PC-3 (cell line): ENCODE data around the gene PCP4. TPM values are rescaled to one million over a fixed set of nuclear protein-coding genes. Genes with fewer than 3 reads are reported as not detected.

Experiments used
- ATAC-seq: fragments of 200-7000 bp; cut with Tn5 transposase; 2 replicates; pipeline ENCODE4 v1.9.1; 2020; ENCODE audit warnings: mild to moderate bottlenecking, moderate library complexity
- BruUV-seq: library from RNA; stranded (reverse); fragments of 400-500 nt; replicated peaks from 2 replicates; lab custom pipeline; 2021; lab: Mats Ljungman, UMichigan
- CTCF ChIA-PET: fragments of 300-600 bp; sonication (Branson Sonifier 250); formaldehyde crosslinking; loops from one replicate; lab custom pipeline; 2022; ENCODE audit warnings: antibody characterized with exemption; lab: Charles Lee
- POLR2A ChIA-PET: fragments of 300-600 bp; sonication (Branson Sonifier 250); formaldehyde crosslinking; loops from one replicate; lab custom pipeline; 2022; ENCODE audit warnings: antibody characterized with exemption; ENCODE audit not compliant: unreplicated experiment; lab: Charles Lee
- DNase-seq: peaks from one replicate; pipeline ENCODE4 v3.0.0-alpha.2; 2015
- H2AFZ ChIP-seq: fragments of 300-600 bp; sonication (generic); 2 replicates; pipeline ENCODE4 v1.6.0; 2016; ENCODE audit warnings: antibody characterized with exemption, low read length
- H3F3A ChIP-seq: fragments of 300-600 bp; sonication (generic); one replicate; pipeline ENCODE4 v1.6.0; 2017; ENCODE audit warnings: antibody characterized with exemption, low read length, control low read depth, mild to moderate bottlenecking; ENCODE audit not compliant: unreplicated experiment
- H3K27ac ChIP-seq: fragments of 300-600 bp; sonication (generic); 2 replicates; pipeline ENCODE4 v1.5.1; 2016; ENCODE audit warnings: mild to moderate bottlenecking, low read length
- H3K27me3 ChIP-seq: fragments of 300-600 bp; sonication (generic); 2 replicates; pipeline ENCODE4 v1.6.1; 2016; ENCODE audit warnings: low read length, mixed read lengths
- H3K36me3 ChIP-seq: fragments of 300-600 bp; sonication (generic); 2 replicates; pipeline ENCODE4 v1.6.1; 2016; ENCODE audit warnings: low read depth, mixed run types, low read length, mixed read lengths
- H3K4me1 ChIP-seq: fragments of 300-600 bp; sonication (generic); 2 replicates; pipeline ENCODE4 v1.5.1; 2016; ENCODE audit warnings: low read length; ENCODE audit not compliant: insufficient read depth
- H3K4me2 ChIP-seq: fragments of 300-600 bp; sonication (generic); 2 replicates; pipeline ENCODE4 v1.6.0; 2016; ENCODE audit warnings: low read length
- H3K4me3 ChIP-seq: fragments of 300-600 bp; sonication (generic); 2 replicates; pipeline ENCODE4 v1.5.1; 2016; ENCODE audit warnings: mild to moderate bottlenecking, low read length, mixed read lengths
- H3K79me2 ChIP-seq: fragments of 300-600 bp; sonication (generic); 2 replicates; pipeline ENCODE4 v1.6.1; 2017; ENCODE audit warnings: low read length, mixed read lengths
- H3K9ac ChIP-seq: fragments of 300-600 bp; sonication (generic); 2 replicates; pipeline ENCODE4 v1.6.0; 2016; ENCODE audit warnings: mild to moderate bottlenecking, low read length
- H3K9me2 ChIP-seq: fragments of 300-600 bp; sonication (generic); replicated peaks from 2 replicates; pipeline ENCODE4 v1.6.1; 2016; ENCODE audit warnings: mixed run types, low read length, mixed read lengths
- H3K9me3 ChIP-seq: fragments of 300-600 bp; sonication (generic); 2 replicates; pipeline ENCODE4 v1.6.1; 2016; ENCODE audit warnings: low read length, mixed read lengths
- H4K20me1 ChIP-seq: fragments of 300-600 bp; sonication (generic); 2 replicates; pipeline ENCODE4 v1.6.1; 2016; ENCODE audit warnings: low read length, mixed read lengths
- CTCF ChIP-seq: fragments of 300-600 bp; sonication (generic); conservative IDR thresholded peaks from 2 replicates; pipeline ENCODE4 v1.5.1; 2017; ENCODE audit warnings: antibody characterized with exemption, low read depth, mild to moderate bottlenecking, low read length
- EZH2 ChIP-seq: fragments of 300-600 bp; sonication (generic); IDR thresholded peaks from one replicate; pipeline ENCODE4 v1.6.1; 2017; ENCODE audit warnings: antibody characterized with exemption, mild to moderate bottlenecking, low read length; ENCODE audit not compliant: unreplicated experiment
- EZH2phosphoT487 ChIP-seq: fragments of 300-600 bp; sonication (generic); IDR thresholded peaks from 2 replicates; pipeline ENCODE4 v1.6.1; 2018; ENCODE audit warnings: mild to moderate bottlenecking, antibody characterized with exemption, low read length, borderline replicate concordance
- intact Hi-C: fragments of 100-400 bp; cut with micrococcal nuclease; formaldehyde crosslinking; loops from 2 replicates; pipeline ENCODE4 v1.9.0; 2023
- total RNA-seq: library from RNA; depleted of rRNA; stranded (reverse); fragments of >200 nt; gene quantifications from 2 replicates; pipeline ENCODE4 v1.2.3, GENCODE V29; 2014

The PCP4 gene
- total RNA-seq, 1 experiment from 2014 or later: not detected

- Histone ChIP-seq H3F3A (no peaks in the 10 kb centered on the region), H4K20me1 (no peaks in the 10 kb centered on the region), H3K36me3 (no peaks in the 10 kb centered on the region), H3K9me3 (peaks cover 23% of the 10 kb centered on the region; the same call in 1 of the 2 replicates), H3K27me3 (no peaks in the 10 kb centered on the region), H2AFZ (no peak overlapping the region), H3K4me1 (no peaks in the 10 kb centered on the region), H3K9ac (no peak overlapping the region), H3K9me2 (no peaks in the 10 kb centered on the region), H3K4me3 (no peak overlapping the region), H3K27ac (no peak overlapping the region), H3K4me2 (no peak overlapping the region), H3K79me2 (no peaks in the 10 kb centered on the region)
- ATAC-seq: no peak
- ChIA-PET CTCF (no interaction called here), POLR2A (no interaction called here)
- TF ChIP-seq EZH2 (no peak), EZH2phosphoT487 (no peak)
- no peak for DNase-seq
- intact Hi-C loops: no loop called here
- BruUV-seq: no TSS peak
These were observed 100.8 kb downstream of the PCP4 start for GRCh38 chr21:39968010-39968409.

- Histone ChIP-seq H3F3A (no peaks in the 10 kb centered on the region), H3K79me2 (no peaks in the 10 kb centered on the region), H3K9me3 (peaks cover 18% of the 10 kb centered on the region; the same call in 1 of the 2 replicates), H3K36me3 (no peaks in the 10 kb centered on the region), H3K4me2 (no peak overlapping the region), H3K27me3 (no peaks in the 10 kb centered on the region), H3K4me3 (no peak overlapping the region), H3K9me2 (no peaks in the 10 kb centered on the region), H3K27ac (no peak overlapping the region), H4K20me1 (no peaks in the 10 kb centered on the region), H3K9ac (no peak overlapping the region), H3K4me1 (no peaks in the 10 kb centered on the region), H2AFZ (no peak overlapping the region)
- TF ChIP-seq CTCF (no peak), EZH2 (no peak), EZH2phosphoT487 (no peak)
- ChIA-PET POLR2A (no interaction called here), CTCF (no interaction called here)
- DNase-seq (no peak), ATAC-seq (no peak)
- no TSS peak for BruUV-seq
- intact Hi-C loops: no loop called here
These were observed 102.6 kb downstream of the PCP4 start for GRCh38 chr21:39969691-39970364.

- CTCF ChIA-PET: no interaction called here
- no TSS peak for BruUV-seq
- Histone ChIP-seq H3K27ac (no peak overlapping the region), H3K4me3 (no peak overlapping the region), H4K20me1 (no peaks in the 10 kb centered on the region), H3K9ac (no peak overlapping the region), H3K36me3 (no peaks in the 10 kb centered on the region), H3K4me2 (no peak overlapping the region), H3K9me3 (peaks cover 27% of the 10 kb centered on the region; the same call in 1 of the 2 replicates), H3K4me1 (no peaks in the 10 kb centered on the region), H2AFZ (no peak overlapping the region), H3K79me2 (no peaks in the 10 kb centered on the region), H3K27me3 (no peaks in the 10 kb centered on the region), H3K9me2 (no peaks in the 10 kb centered on the region), H3F3A (no peaks in the 10 kb centered on the region)
- DNase-seq (no peak), ATAC-seq (no peak)
- intact Hi-C loops: no loop called here
- POLR2A ChIA-PET: no interaction called here
- TF ChIP-seq EZH2phosphoT487: no peak
- no peak for TF ChIP-seq EZH2
- no peak for TF ChIP-seq CTCF
These were observed 104.7 kb downstream of the PCP4 start for GRCh38 chr21:39971956-39972355.
